Measurements from ENCODE around the gene LYL1.

Gene LYL1

GRCh38 chr19:13091400-13092157, 11.1 kb downstream of the LYL1 start:
- DNase-seq = peak; percentile 95

GRCh38 chr19:13090511-13091231, 12.0 kb downstream of the LYL1 start:
- DNase-seq = no peak

- DNase-seq = no peak
These were observed 12.7 kb downstream of the LYL1 start for GRCh38 chr19:13089857-13090507.

- no peak for DNase-seq
These were observed 13.4 kb downstream of the LYL1 start for GRCh38 chr19:13089139-13089856.

GRCh38 chr19:13087795-13088537, 14.7 kb downstream of the LYL1 start:
- DNase-seq = no peak

- DNase-seq = no peak
These were observed 15.4 kb downstream of the LYL1 start for GRCh38 chr19:13087295-13087694.

- no peak for DNase-seq
These were observed 16.3 kb downstream of the LYL1 start for GRCh38 chr19:13086341-13086740.

- DNase-seq = no peak
These were observed 17.0 kb downstream of the LYL1 start for GRCh38 chr19:13085666-13086065.

GRCh38 chr19:13083627-13084026, 19.0 kb downstream of the LYL1 start:
- no peak for DNase-seq

- DNase-seq = no peak
These were observed 19.7 kb downstream of the LYL1 start for GRCh38 chr19:13083008-13083404.

- DNase-seq = peak; percentile 77
These were observed 20.3 kb downstream of the LYL1 start for GRCh38 chr19:13082192-13083007.

- DNase-seq = peak; percentile 94
These were observed 23.1 kb downstream of the LYL1 start for GRCh38 chr19:13079542-13079986.

- DNase-seq = peak; percentile 34
These were observed 23.6 kb downstream of the LYL1 start for GRCh38 chr19:13078897-13079541.

- DNase-seq = no peak
These were observed 24.3 kb downstream of the LYL1 start for GRCh38 chr19:13078381-13078780.

- DNase-seq = no peak
These were observed 25.4 kb downstream of the LYL1 start for GRCh38 chr19:13077240-13077639.

- no peak for DNase-seq
These were observed 25.9 kb downstream of the LYL1 start for GRCh38 chr19:13076787-13077186.

GRCh38 chr19:13076320-13076719, 26.3 kb downstream of the LYL1 start:
- DNase-seq = no peak

- no peak for DNase-seq
These were observed 28.3 kb downstream of the LYL1 start for GRCh38 chr19:13074378-13074777.

GRCh38 chr19:13073263-13073662, 29.4 kb downstream of the LYL1 start:
- no peak for DNase-seq

GRCh38 chr19:13072188-13072908, 30.3 kb downstream of the LYL1 start:
- DNase-seq = no peak
